ENCODE results near the gene SEBOX. TPM values are rescaled to one million over a fixed set of nuclear protein-coding genes. Genes with fewer than 3 reads are reported as not detected.

SEBOX gene
- total RNA-seq, 4 donors from 2014 or later = not detected

GRCh38 chr17:28392491-28392890 is 27.5 kb upstream of the SEBOX start:
- H3K27me3 ChIP-seq = no peaks in the 10 kb centered on the region
- 78% methylated on average over 10 of the region's 10 CpGs for WGBS, 2 donors
- no peak overlapping the region for H3K27ac ChIP-seq
- H3K4me3 ChIP-seq (replicated peaks in 1 of 3) = no peak overlapping the region
- H3K4me1 ChIP-seq = no peaks in the 10 kb centered on the region
- peaks cover 20 to 23% of the 10 kb centered on the region in 2 donors for H3K36me3 ChIP-seq
- intact Hi-C loops (cut with DNase I) = no loop called here
- H3K9me3 ChIP-seq = no peaks in the 10 kb centered on the region
- TF ChIP-seq, protein P1, sequence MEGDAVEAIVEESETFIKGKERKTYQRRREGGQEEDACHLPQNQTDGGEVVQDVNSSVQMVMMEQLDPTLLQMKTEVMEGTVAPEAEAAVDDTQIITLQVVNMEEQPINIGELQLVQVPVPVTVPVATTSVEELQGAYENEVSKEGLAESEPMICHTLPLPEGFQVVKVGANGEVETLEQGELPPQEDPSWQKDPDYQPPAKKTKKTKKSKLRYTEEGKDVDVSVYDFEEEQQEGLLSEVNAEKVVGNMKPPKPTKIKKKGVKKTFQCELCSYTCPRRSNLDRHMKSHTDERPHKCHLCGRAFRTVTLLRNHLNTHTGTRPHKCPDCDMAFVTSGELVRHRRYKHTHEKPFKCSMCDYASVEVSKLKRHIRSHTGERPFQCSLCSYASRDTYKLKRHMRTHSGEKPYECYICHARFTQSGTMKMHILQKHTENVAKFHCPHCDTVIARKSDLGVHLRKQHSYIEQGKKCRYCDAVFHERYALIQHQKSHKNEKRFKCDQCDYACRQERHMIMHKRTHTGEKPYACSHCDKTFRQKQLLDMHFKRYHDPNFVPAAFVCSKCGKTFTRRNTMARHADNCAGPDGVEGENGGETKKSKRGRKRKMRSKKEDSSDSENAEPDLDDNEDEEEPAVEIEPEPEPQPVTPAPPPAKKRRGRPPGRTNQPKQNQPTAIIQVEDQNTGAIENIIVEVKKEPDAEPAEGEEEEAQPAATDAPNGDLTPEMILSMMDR (IDR thresholded peaks at IDR 0.05) = no peak
- no peak for TF ChIP-seq POLR2A (IDR thresholded peaks at IDR 0.05)
- DNase-seq = no peak

DNA sequence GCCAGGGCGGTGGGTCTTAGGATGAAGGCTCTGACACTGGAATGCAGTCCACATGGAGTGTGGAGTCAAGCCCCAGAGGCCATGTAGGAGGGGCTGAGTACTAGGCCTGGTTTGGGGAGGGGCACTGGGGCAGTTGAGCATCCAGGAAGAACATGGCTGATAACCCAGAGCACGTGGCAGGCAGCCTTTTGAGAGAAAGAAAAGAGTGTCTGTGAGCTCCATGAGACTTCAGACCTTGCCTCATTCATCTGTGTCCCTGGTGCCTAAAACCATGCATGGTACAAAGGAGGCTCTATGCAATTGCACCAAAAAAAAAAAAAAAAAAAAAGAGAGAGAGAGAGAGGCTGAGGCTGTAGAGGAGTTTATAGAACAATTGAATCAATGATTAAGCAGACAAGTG is 26.4 kb upstream of the SEBOX start:
- no peak overlapping the region for H3K4me3 ChIP-seq (replicated peaks in 1 of 3)
- H3K27me3 ChIP-seq = no peaks in the 10 kb centered on the region
- H3K27ac ChIP-seq = no peak overlapping the region
- TF ChIP-seq, protein P1 (IDR thresholded peaks at IDR 0.05) = no peak
- TF ChIP-seq POLR2A (IDR thresholded peaks at IDR 0.05) = no peak
- WGBS, 2 donors = 50 to 79% methylated on average over 2 of the region's 2 CpGs
- no peaks in the 10 kb centered on the region for H3K9me3 ChIP-seq
- DNase-seq = no peak
- intact Hi-C loops (cut with DNase I) = no loop called here
- peaks cover 20 to 23% of the 10 kb centered on the region in 2 donors for H3K36me3 ChIP-seq
- no peaks in the 10 kb centered on the region for H3K4me1 ChIP-seq

DNA sequence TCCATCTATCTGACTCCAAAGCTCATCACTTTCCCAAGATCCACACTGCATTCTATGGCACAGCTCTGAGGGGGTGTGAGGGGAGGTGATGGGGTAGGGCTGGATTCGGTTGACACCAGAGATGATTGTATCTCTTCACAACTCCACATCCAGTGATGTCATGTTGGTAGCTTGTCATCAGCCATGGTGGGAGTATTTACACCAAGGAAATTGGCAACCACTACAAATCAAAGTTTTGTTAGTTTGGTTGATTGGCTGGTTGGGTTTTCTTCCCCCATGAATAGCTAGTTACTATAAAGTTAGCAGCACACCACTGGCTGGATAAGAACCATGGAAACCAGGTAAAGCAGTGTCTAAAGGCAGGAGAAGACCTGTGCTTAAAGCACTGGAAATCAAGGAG is 26.0 kb upstream of the SEBOX start:
- H3K36me3 ChIP-seq = peaks cover 20 to 23% of the 10 kb centered on the region in 2 donors
- no peak overlapping the region for H3K27ac ChIP-seq
- no peak for DNase-seq
- no peaks in the 10 kb centered on the region for H3K27me3 ChIP-seq
- intact Hi-C loops (cut with DNase I) = no loop called here
- H3K4me3 ChIP-seq (replicated peaks in 1 of 3) = no peak overlapping the region
- H3K9me3 ChIP-seq = no peaks in the 10 kb centered on the region
- WGBS, 2 donors = 96 to 100% methylated on average over 1 of the region's 1 CpG
- TF ChIP-seq, protein P1 (IDR thresholded peaks at IDR 0.05) = no peak
- TF ChIP-seq POLR2A (IDR thresholded peaks at IDR 0.05) = no peak
- no peaks in the 10 kb centered on the region for H3K4me1 ChIP-seq

DNA sequence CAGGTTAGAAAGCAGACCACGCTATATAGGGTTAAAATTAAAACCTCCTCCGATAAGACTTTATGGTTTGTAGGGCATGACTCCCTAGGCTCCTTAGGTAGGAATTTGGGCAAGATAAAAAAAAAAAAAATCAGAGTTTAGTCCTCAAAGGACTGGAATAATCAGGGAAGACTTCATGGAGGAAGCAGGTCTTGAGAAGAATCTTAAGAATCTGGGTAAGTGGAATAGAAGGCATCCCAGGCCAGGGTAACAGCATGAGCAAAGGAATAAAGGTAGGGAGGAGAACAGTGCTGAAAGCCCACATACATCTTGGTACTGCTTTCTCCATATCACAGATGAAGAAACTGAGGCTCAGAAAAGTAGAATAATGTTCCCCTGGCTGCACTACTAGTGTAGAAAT is 25.6 kb upstream of the SEBOX start:
- Histone ChIP-seq H3K4me3 (replicated peaks in 1 of 3) (no peak overlapping the region), H3K9me3 (no peaks in the 10 kb centered on the region), H3K27ac (no peak overlapping the region), H3K4me1 (peaks cover 0 to 3% of the 10 kb centered on the region in 2 donors), H3K36me3 (peaks cover 20 to 23% of the 10 kb centered on the region in 2 donors), H3K27me3 (no peaks in the 10 kb centered on the region)
- DNase-seq = no peak
- WGBS, 2 donors = 92 to 94% methylated on average over 2 of the region's 2 CpGs
- TF ChIP-seq POLR2A (IDR thresholded peaks at IDR 0.05) = no peak
- TF ChIP-seq, protein P1 (IDR thresholded peaks at IDR 0.05) = no peak
- intact Hi-C loops (cut with DNase I) = no loop called here

DNA sequence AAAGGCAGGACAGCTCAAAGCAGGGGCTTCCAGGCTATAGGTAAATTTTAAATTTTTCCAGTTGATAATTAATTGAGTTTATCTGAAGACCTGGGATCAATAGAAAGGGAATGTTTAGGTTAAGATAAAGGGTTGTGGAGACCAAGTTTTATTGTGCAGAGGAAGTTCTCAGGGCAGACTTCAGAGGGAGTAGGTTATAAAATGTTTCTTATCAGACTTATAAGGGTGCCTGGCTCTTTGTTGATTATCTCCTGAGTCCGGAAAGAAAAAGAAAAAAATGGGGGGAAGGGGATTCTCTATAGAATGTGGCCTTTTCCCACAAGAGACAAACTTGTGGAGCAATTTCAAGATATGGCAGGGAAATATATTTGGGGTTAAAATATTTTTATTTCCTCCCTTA is 25.1 kb upstream of the SEBOX start:
- H3K4me3 ChIP-seq (replicated peaks in 1 of 3) = no peak overlapping the region
- TF ChIP-seq POLR2A (IDR thresholded peaks at IDR 0.05) = no peak
- TF ChIP-seq, protein P1 (IDR thresholded peaks at IDR 0.05) = no peak
- H3K9me3 ChIP-seq = no peaks in the 10 kb centered on the region
- peaks cover 4 to 7% of the 10 kb centered on the region in 2 donors for H3K4me1 ChIP-seq
- no peak overlapping the region for H3K27ac ChIP-seq
- 92 to 93% methylated on average over 1 of the region's 1 CpG for WGBS, 2 donors
- no peaks in the 10 kb centered on the region for H3K27me3 ChIP-seq
- intact Hi-C loops (cut with DNase I) = no loop called here
- DNase-seq = no peak
- peaks cover 20 to 23% of the 10 kb centered on the region in 2 donors for H3K36me3 ChIP-seq

Measured in thyroid gland (tissue), 4 donors.